ENCODE results near the gene SASH3.

DNA sequence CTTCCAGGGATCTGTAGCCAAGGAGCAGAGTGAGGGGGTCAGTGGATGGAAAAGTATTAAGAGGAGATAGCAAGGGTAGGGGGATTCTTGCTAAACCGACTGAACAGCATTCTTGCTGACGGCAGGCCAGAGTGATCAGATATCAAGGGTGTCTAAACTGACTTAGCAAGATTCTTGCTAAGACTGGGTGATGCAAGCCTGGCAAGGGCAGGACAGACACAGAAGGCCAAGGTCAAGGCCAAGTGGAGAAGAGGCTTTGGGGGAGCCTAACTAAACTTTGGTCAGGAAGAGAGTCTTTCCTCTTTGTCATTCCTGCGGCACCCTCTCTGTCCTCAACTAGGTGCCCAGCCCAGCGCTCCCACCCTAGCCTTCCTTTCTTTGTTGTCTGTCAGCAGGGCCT is 40.2 kb upstream of the SASH3 start:
- TF ChIP-seq, protein P1, sequence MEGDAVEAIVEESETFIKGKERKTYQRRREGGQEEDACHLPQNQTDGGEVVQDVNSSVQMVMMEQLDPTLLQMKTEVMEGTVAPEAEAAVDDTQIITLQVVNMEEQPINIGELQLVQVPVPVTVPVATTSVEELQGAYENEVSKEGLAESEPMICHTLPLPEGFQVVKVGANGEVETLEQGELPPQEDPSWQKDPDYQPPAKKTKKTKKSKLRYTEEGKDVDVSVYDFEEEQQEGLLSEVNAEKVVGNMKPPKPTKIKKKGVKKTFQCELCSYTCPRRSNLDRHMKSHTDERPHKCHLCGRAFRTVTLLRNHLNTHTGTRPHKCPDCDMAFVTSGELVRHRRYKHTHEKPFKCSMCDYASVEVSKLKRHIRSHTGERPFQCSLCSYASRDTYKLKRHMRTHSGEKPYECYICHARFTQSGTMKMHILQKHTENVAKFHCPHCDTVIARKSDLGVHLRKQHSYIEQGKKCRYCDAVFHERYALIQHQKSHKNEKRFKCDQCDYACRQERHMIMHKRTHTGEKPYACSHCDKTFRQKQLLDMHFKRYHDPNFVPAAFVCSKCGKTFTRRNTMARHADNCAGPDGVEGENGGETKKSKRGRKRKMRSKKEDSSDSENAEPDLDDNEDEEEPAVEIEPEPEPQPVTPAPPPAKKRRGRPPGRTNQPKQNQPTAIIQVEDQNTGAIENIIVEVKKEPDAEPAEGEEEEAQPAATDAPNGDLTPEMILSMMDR (IDR thresholded peaks at IDR 0.05): no peak
- no peak for TF ChIP-seq POLR2AphosphoS5 (IDR thresholded peaks at IDR 0.05; ENCODE audit: insufficient read depth in 1 of 2, low read depth in 1 of 2)

Measured in vagina (tissue), 2 donors.